CD14-positive monocyte (primary cell): ENCODE results near the gene NT5C1B. TPM values are rescaled to one million over a fixed set of nuclear protein-coding genes. Genes with fewer than 3 reads are reported as not detected.

Experiments
- DNase-seq, 3 donors: peaks; one replicate each; pipeline ENCODE4 v3.0.0-alpha.2; 2011 to 2022
- H2AFZ ChIP-seq: 2 replicates; pipeline ENCODE4 v1.6.0; 2012; ENCODE audit warnings: mild to moderate bottlenecking, low read depth, low read length, inconsistent platforms; ENCODE audit not compliant: insufficient read depth, poor library complexity, severe bottlenecking
- H3K27ac ChIP-seq, 2 donors: 1 replicate in 1 of 2; 2 replicates in 1 of 2; pipeline ENCODE4 v1.5.1; 2012 to 2013; ENCODE audit warnings: low read length in 2 of 2, control low read depth in 1 of 2, inconsistent platforms in 1 of 2, low read depth in 1 of 2, mild to moderate bottlenecking in 1 of 2
- H3K27me3 ChIP-seq, 2 donors: one replicate each; pipeline versions ENCODE4 v1.6.0 to v1.6.1; 2011 to 2013; ENCODE audit warnings: low read length in 2 of 2; ENCODE audit not compliant: control insufficient read depth in 2 of 2, insufficient read depth in 2 of 2
- H3K36me3 ChIP-seq, 2 donors: replicated peaks in 1 of 2; 1 replicate in 1 of 2; 2 replicates in 1 of 2; pipeline versions ENCODE4 v1.5.1 to v1.6.1; 2012 to 2013; ENCODE audit warnings: low read length in 2 of 2, control low read depth in 1 of 2, inconsistent platforms in 1 of 2, mild to moderate bottlenecking in 1 of 2; ENCODE audit not compliant: insufficient read depth in 2 of 2, control insufficient read depth in 1 of 2
- H3K4me1 ChIP-seq, 2 donors: 1 replicate in 1 of 2; 2 replicates in 1 of 2; pipeline versions ENCODE4 v1.5.1 to v1.6.1; 2012 to 2013; ENCODE audit warnings: low read length in 2 of 2, control low read depth in 1 of 2, inconsistent platforms in 1 of 2, mild to moderate bottlenecking in 1 of 2, moderate library complexity in 1 of 2; ENCODE audit not compliant: insufficient read depth in 2 of 2, control insufficient read depth in 1 of 2
- H3K4me2 ChIP-seq: replicated peaks from 2 replicates; pipeline ENCODE3; 2012; ENCODE audit warnings: low read length, moderate library complexity, mild to moderate bottlenecking; ENCODE audit not compliant: poor library complexity, severe bottlenecking; ENCODE audit errors: extremely low read depth
- H3K4me3 ChIP-seq, 3 experiments: fragments of 200-600 bp in 1 of 3; sonication (generic) in 1 of 3; replicated peaks in 1 of 3; 1 replicate in 2 of 3; 2 replicates in 1 of 3; pipeline ENCODE4 v1.5.1; 2011 to 2013; ENCODE audit warnings: low read length in 3 of 3, mild to moderate bottlenecking in 3 of 3, control low read depth in 2 of 3, low read depth in 2 of 3, inconsistent platforms in 1 of 3, moderate library complexity in 1 of 3
- H3K79me2 ChIP-seq: 2 replicates; pipeline ENCODE4 v1.6.0; 2012; ENCODE audit warnings: mild to moderate bottlenecking, control low read depth, inconsistent platforms, low read length, moderate library complexity; ENCODE audit not compliant: insufficient read depth
- H3K9ac ChIP-seq: 2 replicates; pipeline ENCODE4 v1.6.0; 2017; ENCODE audit warnings: low read length, mild to moderate bottlenecking; ENCODE audit not compliant: insufficient read depth, poor library complexity, severe bottlenecking
- H3K9me3 ChIP-seq, 2 donors: replicated peaks in 1 of 2; 1 replicate in 1 of 2; 2 replicates in 1 of 2; pipeline versions ENCODE4 v1.5.1 to v1.6.1; 2012 to 2013; ENCODE audit warnings: low read length in 2 of 2, control low read depth in 1 of 2; ENCODE audit not compliant: control insufficient read depth in 1 of 2, insufficient read depth in 1 of 2
- H4K20me1 ChIP-seq: 2 replicates; pipeline ENCODE4 v1.6.0; 2012; ENCODE audit warnings: mild to moderate bottlenecking, low read length, control low read depth, moderate library complexity; ENCODE audit not compliant: insufficient read depth
- H3K27ac Mint-ChIP-seq, 7 donors: one replicate each; pipeline ENCODE4 v1.8.0; 2020; ENCODE audit warnings: mild to moderate bottlenecking in 7 of 7, mixed read lengths in 7 of 7, moderate library complexity in 6 of 7, inconsistent platforms in 2 of 7
- H3K27me3 Mint-ChIP-seq, 3 donors: one replicate each; pipeline ENCODE4 v1.8.0; 2021 to 2022; ENCODE audit warnings: low read depth in 3 of 3, mild to moderate bottlenecking in 3 of 3, mixed read lengths in 3 of 3, moderate library complexity in 3 of 3, inconsistent platforms in 1 of 3
- H3K36me3 Mint-ChIP-seq, 2 donors: one replicate each; pipeline ENCODE4 v1.8.0; 2020; ENCODE audit warnings: mixed read lengths in 2 of 2, inconsistent platforms in 1 of 2, mild to moderate bottlenecking in 1 of 2
- H3K4me1 Mint-ChIP-seq: one replicate; pipeline ENCODE4 v1.8.0; 2020; ENCODE audit warnings: mild to moderate bottlenecking, mixed read lengths
- H3K4me3 Mint-ChIP-seq, 2 donors: one replicate each; pipeline ENCODE4 v1.8.0; 2020; ENCODE audit warnings: mild to moderate bottlenecking in 2 of 2, mixed read lengths in 2 of 2, moderate library complexity in 1 of 2
- H3K9me3 Mint-ChIP-seq, 7 donors: one replicate each; pipeline ENCODE4 v1.8.0; 2020 to 2022; ENCODE audit warnings: mixed read lengths in 7 of 7, mild to moderate bottlenecking in 6 of 7, moderate library complexity in 6 of 7, inconsistent platforms in 2 of 7
- WGBS: methylation state at CpG from one replicate; pipeline ENCODE4 v1.1.5; 2013; ENCODE audit warnings: missing lambda C conversion rate; ENCODE audit not compliant: insufficient coverage; 5-methylcytosine and 5-hydroxymethylcytosine counted together
- intact Hi-C, 2 donors: fragments of 100-400 bp; cut with micrococcal nuclease; formaldehyde crosslinking; loops; one replicate each; pipeline versions ENCODE4 v1.15.0 to v1.15.1; 2023
- polyA plus RNA-seq, 3 donors: library from polyadenylated mRNA; depleted of rRNA in 1 of 3; unstranded in 2 of 3; stranded (reverse) in 1 of 3; fragments of 300-500 nt in 2 of 3; fragments of >200 nt in 1 of 3; fragmentation: Illumina TruSeq in 2 of 3; gene quantifications; 1 replicate in 2 of 3; 2 replicates in 1 of 3; pipeline ENCODE4 v1.2.3, GENCODE V29; 2012 to 2021
- TF ChIP-seq, protein P1 (sequence below): fragments of 200-600 bp; IDR thresholded peaks from one replicate; pipeline ENCODE4 v1.8.0; 2022; ENCODE audit warnings: antibody characterized with exemption, mild to moderate bottlenecking

Gene NT5C1B
- polyA plus RNA-seq, 3 donors: not detected

- Mint-ChIP-seq H3K4me1 (peaks cover 20% of the 10 kb centered on the region), H3K9me3 (no peaks in the 10 kb centered on the region), H3K27ac (no peak overlapping the region), H3K36me3 (peaks cover 16 to 20% of the 10 kb centered on the region in 2 donors), H3K4me3 (no peak overlapping the region), H3K27me3 (no peaks in the 10 kb centered on the region)
- no peak for DNase-seq
- Histone ChIP-seq H4K20me1 (peaks cover 3% of the 10 kb centered on the region), H3K9me3 (no peaks in the 10 kb centered on the region), H3K36me3 (peaks cover 15 to 16% of the 10 kb centered on the region in 2 donors), H3K27me3 (no peaks in the 10 kb centered on the region), H3K4me1 (peaks cover 11 to 16% of the 10 kb centered on the region in 2 donors), H3K4me3 (no peak overlapping the region), H3K9ac (no peak overlapping the region), H2AFZ (no peak overlapping the region), H3K79me2 (peaks cover 9% of the 10 kb centered on the region), H3K27ac (no peak overlapping the region), H3K4me2 (no peak overlapping the region)
- intact Hi-C loops: no loop called here
- TF ChIP-seq, protein P1, sequence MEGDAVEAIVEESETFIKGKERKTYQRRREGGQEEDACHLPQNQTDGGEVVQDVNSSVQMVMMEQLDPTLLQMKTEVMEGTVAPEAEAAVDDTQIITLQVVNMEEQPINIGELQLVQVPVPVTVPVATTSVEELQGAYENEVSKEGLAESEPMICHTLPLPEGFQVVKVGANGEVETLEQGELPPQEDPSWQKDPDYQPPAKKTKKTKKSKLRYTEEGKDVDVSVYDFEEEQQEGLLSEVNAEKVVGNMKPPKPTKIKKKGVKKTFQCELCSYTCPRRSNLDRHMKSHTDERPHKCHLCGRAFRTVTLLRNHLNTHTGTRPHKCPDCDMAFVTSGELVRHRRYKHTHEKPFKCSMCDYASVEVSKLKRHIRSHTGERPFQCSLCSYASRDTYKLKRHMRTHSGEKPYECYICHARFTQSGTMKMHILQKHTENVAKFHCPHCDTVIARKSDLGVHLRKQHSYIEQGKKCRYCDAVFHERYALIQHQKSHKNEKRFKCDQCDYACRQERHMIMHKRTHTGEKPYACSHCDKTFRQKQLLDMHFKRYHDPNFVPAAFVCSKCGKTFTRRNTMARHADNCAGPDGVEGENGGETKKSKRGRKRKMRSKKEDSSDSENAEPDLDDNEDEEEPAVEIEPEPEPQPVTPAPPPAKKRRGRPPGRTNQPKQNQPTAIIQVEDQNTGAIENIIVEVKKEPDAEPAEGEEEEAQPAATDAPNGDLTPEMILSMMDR: no peak
- WGBS: no CpG with 5 or more reads among the region's 2 CpGs
Measured at GRCh38 chr2:18557121-18557520, 32.2 kb downstream of the NT5C1B start.

DNA sequence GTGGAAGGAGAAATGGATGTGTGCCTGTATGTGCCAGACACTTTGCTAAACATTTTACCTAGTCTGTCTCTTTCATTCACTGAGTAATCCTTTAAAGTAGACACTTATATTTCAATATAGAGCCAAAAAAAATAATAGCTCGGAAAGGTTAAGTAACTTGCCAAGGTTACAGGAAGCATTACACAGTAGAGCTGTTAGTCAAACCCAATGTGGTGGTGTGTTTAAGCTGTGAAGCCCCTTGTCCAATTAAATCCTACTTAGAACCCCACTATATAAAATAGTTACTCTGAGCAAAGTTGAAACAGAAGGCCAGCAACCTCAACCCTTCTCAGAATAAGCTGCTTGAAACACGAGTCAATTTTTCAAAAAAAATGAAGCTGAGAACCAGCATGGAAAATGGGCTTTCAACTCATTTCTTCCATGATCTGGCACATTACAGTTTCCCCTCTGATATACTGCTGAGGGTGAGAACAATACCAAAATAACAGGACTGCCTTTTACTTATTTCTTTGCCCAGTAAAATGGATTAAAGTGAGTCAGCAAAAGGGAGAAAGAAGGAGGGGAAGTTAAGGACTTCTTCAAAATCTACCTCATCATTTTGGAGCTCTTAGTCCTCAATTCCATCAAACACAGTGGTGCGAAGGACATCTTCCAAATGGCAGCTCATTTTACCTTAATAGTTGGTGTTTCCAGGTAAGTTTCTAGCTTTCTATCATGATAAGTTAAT, 36.9 kb downstream of the NT5C1B start:
- no peaks in the 10 kb centered on the region for H3K79me2 ChIP-seq
- no peak overlapping the region for H3K4me3 ChIP-seq
- H2AFZ ChIP-seq: no peak overlapping the region
- Mint-ChIP-seq H3K27ac (no peak overlapping the region), H3K4me1 (peaks cover 1% of the 10 kb centered on the region), H3K27me3 (no peaks in the 10 kb centered on the region), H3K36me3 (peaks cover 18 to 22% of the 10 kb centered on the region in 2 donors), H3K4me3 (no peak overlapping the region), H3K9me3 (no peaks in the 10 kb centered on the region)
- WGBS: no CpG with 5 or more reads among the region's 3 CpGs
- H3K4me2 ChIP-seq: no peak overlapping the region
- H3K27ac ChIP-seq: no peak overlapping the region
- TF ChIP-seq, protein P1: no peak
- no peaks in the 10 kb centered on the region for H4K20me1 ChIP-seq
- no peaks in the 10 kb centered on the region for H3K27me3 ChIP-seq
- H3K9ac ChIP-seq: no peak overlapping the region
- intact Hi-C loops: no loop called here
- no peak for DNase-seq
- H3K4me1 ChIP-seq: no peaks in the 10 kb centered on the region
- peaks cover 15 to 16% of the 10 kb centered on the region in 2 donors for H3K36me3 ChIP-seq
- H3K9me3 ChIP-seq: no peaks in the 10 kb centered on the region
